Lung (tissue), 12 donors: ENCODE data around the gene ASB6. TPM values are rescaled to one million over a fixed set of nuclear protein-coding genes. Genes with fewer than 3 reads are reported as not detected.

Source experiments
- ATAC-seq: fragments of 200-7000 bp; cut with Tn5 transposase; one replicate; pipeline ENCODE4 v1.9.1; 2020; ENCODE audit warnings: moderate number of reproducible peaks; ENCODE audit not compliant: insufficient read depth, low FRiP score
- DNase-seq, 3 donors: peaks; one replicate each; pipeline ENCODE4 v3.0.0-alpha.2; 2013 to 2017
- H3K27ac ChIP-seq, 2 donors: one replicate each; pipeline ENCODE4 v1.5.1; 2013; ENCODE audit warnings: mild to moderate bottlenecking in 2 of 2, moderate library complexity in 2 of 2, control low read depth in 1 of 2, inconsistent platforms in 1 of 2, low read depth in 1 of 2, low read length in 1 of 2
- H3K27me3 ChIP-seq, 3 donors: one replicate each; pipeline ENCODE4 v1.5.1; 2013; ENCODE audit warnings: low read length in 2 of 3; ENCODE audit not compliant: control insufficient read depth in 3 of 3, insufficient read depth in 3 of 3
- H3K36me3 ChIP-seq, 4 donors: one replicate each; pipeline ENCODE4 v1.5.1; 2013; ENCODE audit warnings: low read length in 4 of 4, mild to moderate bottlenecking in 1 of 4, moderate library complexity in 1 of 4; ENCODE audit not compliant: control insufficient read depth in 4 of 4, insufficient read depth in 4 of 4
- H3K4me1 ChIP-seq, 5 donors: one replicate each; pipeline ENCODE4 v1.5.1; 2013; ENCODE audit warnings: low read length in 5 of 5, mild to moderate bottlenecking in 2 of 5, moderate library complexity in 1 of 5; ENCODE audit not compliant: control insufficient read depth in 5 of 5, insufficient read depth in 5 of 5
- H3K4me3 ChIP-seq: one replicate; pipeline ENCODE4 v1.5.1; 2013; ENCODE audit warnings: mild to moderate bottlenecking, control low read depth, moderate library complexity
- H3K9ac ChIP-seq, 2 donors: one replicate each; pipeline ENCODE4 v1.5.1; 2013; ENCODE audit warnings: low read length in 2 of 2, control low read depth in 1 of 2; ENCODE audit not compliant: insufficient read depth in 1 of 2
- H3K9me3 ChIP-seq, 4 donors: one replicate each; pipeline ENCODE4 v1.5.1; 2013; ENCODE audit warnings: low read length in 3 of 4, mild to moderate bottlenecking in 1 of 4, moderate library complexity in 1 of 4; ENCODE audit not compliant: control insufficient read depth in 4 of 4, insufficient read depth in 3 of 4
- CTCF ChIP-seq: IDR thresholded peaks from 2 replicates; pipeline ENCODE4 v1.5.1; 2012; ENCODE audit warnings: mild to moderate bottlenecking; ENCODE audit errors: control extremely low read depth, extremely low read depth
- WGBS, 2 donors: extraction: QIAGEN DNeasy Blood & Tissue Kit; methylation state at CpG; one replicate each; pipeline ENCODE4 v1.1.7; 2013; 5-methylcytosine and 5-hydroxymethylcytosine counted together
- polyA plus RNA-seq, 2 donors: library from polyadenylated mRNA; stranded (reverse); fragments of 200-250 nt; gene quantifications; one replicate each; pipeline ENCODE4 v1.2.1, GENCODE V29; 2013
- total RNA-seq, 2 donors: library from RNA; depleted of rRNA in 1 of 2; stranded (reverse); fragments of >200 nt in 1 of 2; gene quantifications; one replicate each; pipeline ENCODE4 v1.2.1, GENCODE V29; 2014 to 2021
- donor health status: control.
- donor health status: control.
- donor health status: Bipolar disorder and iron deficiency.
- donor health status: healthy.
- donor health status: DM: yes; HTN: yes; CAD: no.

ASB6 gene
- total and polyA plus RNA-seq, 4 donors, result 11.8 to 19.5 (median 16.1) TPM

DNA sequence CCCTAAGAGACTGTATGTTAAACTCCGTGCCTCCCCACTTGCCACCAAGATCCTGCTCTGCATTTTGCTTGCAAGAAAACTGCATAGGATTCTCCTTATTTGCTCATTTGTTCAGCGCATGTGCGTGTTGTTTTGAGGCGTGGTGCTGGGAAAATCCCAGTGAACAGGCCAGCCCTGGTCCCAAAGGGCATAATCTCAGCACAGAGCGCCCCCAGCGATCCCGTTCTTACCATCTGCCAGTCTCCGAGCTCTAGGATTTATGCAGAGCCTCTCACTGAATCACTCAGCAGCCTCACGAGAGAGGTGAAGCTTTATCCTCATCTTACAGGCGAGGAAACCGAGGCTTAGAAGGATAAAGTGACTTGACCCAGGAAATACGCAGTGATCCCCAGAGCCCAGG lies 35.0 kb upstream of the ASB6 start:
- DNase-seq, result no peak
- H3K9ac ChIP-seq, result no peak overlapping the region
- 79 to 89% methylated on average over 12 of the region's 12 CpGs for WGBS, 2 donors
- H3K4me3 ChIP-seq, result no peak overlapping the region
- no peaks in the 10 kb centered on the region for H3K9me3 ChIP-seq
- no peaks in the 10 kb centered on the region for H3K36me3 ChIP-seq
- H3K27me3 ChIP-seq, result peaks cover 0 to 19% (median 0%) of the 10 kb centered on the region in 3 donors
- TF ChIP-seq CTCF, result no peak
- no peak for ATAC-seq
- no peak overlapping the region for H3K27ac ChIP-seq
- no peaks in the 10 kb centered on the region for H3K4me1 ChIP-seq

- ATAC-seq (no peak), DNase-seq (no peak)
- Histone ChIP-seq H3K9me3 (no peaks in the 10 kb centered on the region), H3K9ac (no peak overlapping the region), H3K36me3 (no peaks in the 10 kb centered on the region), H3K27ac (no peak overlapping the region), H3K27me3 (peaks cover 0 to 19% (median 0%) of the 10 kb centered on the region in 3 donors), H3K4me1 (no peaks in the 10 kb centered on the region), H3K4me3 (no peak overlapping the region)
- TF ChIP-seq CTCF, result no peak
- 77 to 91% methylated on average over 4 of the region's 4 CpGs for WGBS, 2 donors
These were observed 34.3 kb upstream of the ASB6 start for GRCh38 chr9:129676287-129676686.

- H3K9me3 ChIP-seq, result no peaks in the 10 kb centered on the region
- no peak overlapping the region for H3K27ac ChIP-seq
- DNase-seq (no peak), ATAC-seq (no peak)
- no peak overlapping the region for H3K4me3 ChIP-seq
- H3K9ac ChIP-seq, result no peak overlapping the region
- H3K27me3 ChIP-seq, result peaks cover 0 to 24% (median 0%) of the 10 kb centered on the region in 3 donors
- 74 to 81% methylated on average over 27 of the region's 27 CpGs for WGBS, 2 donors
- no peaks in the 10 kb centered on the region for H3K36me3 ChIP-seq
- no peak for TF ChIP-seq CTCF
- H3K4me1 ChIP-seq, result no peaks in the 10 kb centered on the region
These were observed 33.7 kb upstream of the ASB6 start for GRCh38 chr9:129675620-129676019.

GRCh38 chr9:129674229-129674628 lies 32.3 kb upstream of the ASB6 start:
- no peak for ATAC-seq
- no peak overlapping the region for H3K9ac ChIP-seq
- no peak for DNase-seq
- no peaks in the 10 kb centered on the region for H3K9me3 ChIP-seq
- no peak overlapping the region for H3K27ac ChIP-seq
- H3K27me3 ChIP-seq, result peaks cover 0 to 24% (median 3%) of the 10 kb centered on the region in 3 donors
- no peaks in the 10 kb centered on the region for H3K4me1 ChIP-seq
- no peak for TF ChIP-seq CTCF
- no peaks in the 10 kb centered on the region for H3K36me3 ChIP-seq
- no peak overlapping the region for H3K4me3 ChIP-seq
- 77 to 86% methylated on average over 7 of the region's 7 CpGs for WGBS, 2 donors
